Gastrocnemius medialis (tissue), 4 donors: ENCODE data around the gene TESPA1. TPM values are rescaled to one million over a fixed set of nuclear protein-coding genes. Genes with fewer than 3 reads are reported as not detected.

Experiments
- ATAC-seq, 2 donors: fragments of 150-250 bp; one replicate each; pipeline ENCODE4 v1.9.1; 2016
- DNase-seq, 2 donors: peaks; one replicate each; pipeline ENCODE4 v3.0.0-alpha.2; 2019
- H3K27ac ChIP-seq, 4 donors: fragments of 200-600 bp; sonication (generic); 1 replicate in 1 of 4; 2 replicates in 3 of 4; pipeline ENCODE4 v1.5.1; 2016 to 2018; ENCODE audit warnings: mild to moderate bottlenecking in 2 of 4, moderate library complexity in 1 of 4
- H3K27me3 ChIP-seq, 3 donors: fragments of 200-600 bp; sonication (generic) in 2 of 3; 1 replicate in 1 of 3; 2 replicates in 2 of 3; pipeline versions ENCODE4 v1.5.1 to v1.6.0; 2016 to 2019; ENCODE audit warnings: mild to moderate bottlenecking in 1 of 3, moderate library complexity in 1 of 3
- H3K36me3 ChIP-seq, 2 donors: fragments of 200-600 bp; sonication (generic) in 1 of 2; one replicate each; pipeline ENCODE4 v1.5.1; 2017 to 2018
- H3K4me1 ChIP-seq, 2 donors: fragments of 200-600 bp; sonication (generic) in 1 of 2; one replicate each; pipeline ENCODE4 v1.5.1; 2016 to 2017; ENCODE audit warnings: mild to moderate bottlenecking in 2 of 2
- H3K4me3 ChIP-seq, 4 donors: fragments of 200-600 bp; sonication (generic) in 3 of 4; 1 replicate in 1 of 4; 2 replicates in 3 of 4; pipeline ENCODE4 v1.5.1; 2016 to 2019; ENCODE audit warnings: mild to moderate bottlenecking in 2 of 4
- H3K9me3 ChIP-seq, 3 donors: fragments of 200-600 bp; sonication (generic) in 2 of 3; 1 replicate in 1 of 3; 2 replicates in 2 of 3; pipeline ENCODE4 v1.5.1; 2016 to 2019
- CTCF ChIP-seq, 5 experiments: fragments of 450-650 bp in 3 of 5; fragments of 200-600 bp in 2 of 5; sonication (generic) in 2 of 5; IDR thresholded peaks in 4 of 5; conservative IDR thresholded peaks in 1 of 5; 1 replicate in 4 of 5; 2 replicates in 1 of 5; pipeline ENCODE4 v1.5.1; 2016 to 2019; ENCODE audit warnings: antibody characterized with exemption in 5 of 5, mild to moderate bottlenecking in 3 of 5, moderate library complexity in 3 of 5
- POLR2A ChIP-seq, 2 donors: fragments of 450-650 bp; IDR thresholded peaks; one replicate each; pipeline ENCODE4 v1.6.1; 2017; ENCODE audit warnings: antibody characterized with exemption in 2 of 2, mild to moderate bottlenecking in 2 of 2, moderate library complexity in 2 of 2
- in situ Hi-C, 4 donors: fragments of 200-750 bp; cut with MboI; loops; one replicate each; pipeline versions ENCODE4 v1.15.0 to v1.8.0; 2017; ENCODE audit warnings: low sequenced_read_pairs in 4 of 4
- intact Hi-C: fragments of 100-400 bp; cut with DNase I; formaldehyde crosslinking; loops from one replicate; pipeline ENCODE4 v1.15.1; 2023; ENCODE audit warnings: low total_unique reads
- total RNA-seq, 4 donors: library from RNA; depleted of rRNA; stranded (reverse); fragments of >200 nt; gene quantifications; one replicate each; pipeline versions ENCODE4 v1.1.0 to v1.2.3, GENCODE V29; 2016

The TESPA1 gene
- total RNA-seq, 4 donors from 2014 or later: 0.94 to 1.1 TPM; not detected in 2

GRCh38 chr12:54936736-54937135, 47.8 kb downstream of the TESPA1 start:
- ATAC-seq: no peak
- H3K4me1 ChIP-seq: no peaks in the 10 kb centered on the region

GRCh38 chr12:54935235-54935951, 49.2 kb downstream of the TESPA1 start:
- TF ChIP-seq CTCF (IDR thresholded peaks at IDR 0.05 in 4 of 5, conservative IDR thresholded peaks at IDR 0.05 in 1 of 5) (no peak), POLR2A (IDR thresholded peaks at IDR 0.05) (no peak)
- DNase-seq (no peak), ATAC-seq (peak in 1 of 2 donors; percentile 60)
- Histone ChIP-seq H3K4me3 (no peak overlapping the region), H3K27ac (no peak overlapping the region), H3K4me1 (no peaks in the 10 kb centered on the region), H3K27me3 (no peaks in the 10 kb centered on the region), H3K9me3 (no peaks in the 10 kb centered on the region), H3K36me3 (no peaks in the 10 kb centered on the region)
- in situ Hi-C loops: loop anchor here in 1 of 4 donors (25.0 kb wide), 1 partner anchor 198 kb away; no protein-coding TSS in a partner anchor
- intact Hi-C loops: no loop called here

More at GRCh38 chr12:54936736-54937135, 47.8 kb downstream of the TESPA1 start:
- Histone ChIP-seq H3K4me3 (no peak overlapping the region), H3K9me3 (no peaks in the 10 kb centered on the region), H3K27me3 (no peaks in the 10 kb centered on the region), H3K36me3 (no peaks in the 10 kb centered on the region), H3K27ac (no peak overlapping the region)
- intact Hi-C loops: no loop called here
- DNase-seq: no peak
- no peak for TF ChIP-seq POLR2A (IDR thresholded peaks at IDR 0.05)
- no peak for TF ChIP-seq CTCF (IDR thresholded peaks at IDR 0.05 in 4 of 5, conservative IDR thresholded peaks at IDR 0.05 in 1 of 5)
- in situ Hi-C loops: loop anchor here in 1 of 4 donors (25.0 kb wide), 1 partner anchor 199 kb away; no protein-coding TSS in a partner anchor

GRCh38 chr12:54934419-54934818, 50.1 kb downstream of the TESPA1 start:
- DNase-seq (no peak), ATAC-seq (no peak)
- TF ChIP-seq CTCF (IDR thresholded peaks at IDR 0.05 in 4 of 5, conservative IDR thresholded peaks at IDR 0.05 in 1 of 5): no peak
- TF ChIP-seq POLR2A (IDR thresholded peaks at IDR 0.05): no peak
- no peak overlapping the region for H3K27ac ChIP-seq
- H3K4me1 ChIP-seq: no peaks in the 10 kb centered on the region
- no peaks in the 10 kb centered on the region for H3K36me3 ChIP-seq
- no peak overlapping the region for H3K4me3 ChIP-seq
- in situ Hi-C loops (loop anchor here in 1 of 4 donors (25.0 kb wide), 1 partner anchor 197 kb away; no protein-coding TSS in a partner anchor), intact Hi-C loops (no loop called here)
- H3K27me3 ChIP-seq: no peaks in the 10 kb centered on the region
- H3K9me3 ChIP-seq: no peaks in the 10 kb centered on the region

GRCh38 chr12:54933376-54933775, 51.2 kb downstream of the TESPA1 start:
- TF ChIP-seq CTCF (IDR thresholded peaks at IDR 0.05 in 4 of 5, conservative IDR thresholded peaks at IDR 0.05 in 1 of 5): no peak
- no peak for TF ChIP-seq POLR2A (IDR thresholded peaks at IDR 0.05)
- ATAC-seq: no peak
- no peak overlapping the region for H3K4me3 ChIP-seq
- H3K27ac ChIP-seq: no peak overlapping the region
- no peaks in the 10 kb centered on the region for H3K9me3 ChIP-seq
- no peaks in the 10 kb centered on the region for H3K27me3 ChIP-seq
- no peaks in the 10 kb centered on the region for H3K4me1 ChIP-seq
- intact Hi-C loops (no loop called here), in situ Hi-C loops (loop anchor here in 1 of 4 donors (25.0 kb wide), 1 partner anchor 196 kb away; no protein-coding TSS in a partner anchor)
- no peak for DNase-seq
- H3K36me3 ChIP-seq: no peaks in the 10 kb centered on the region
